Osteoblast (primary cell): ENCODE results near the gene SLC13A3. TPM values are rescaled to one million over a fixed set of nuclear protein-coding genes. Genes with fewer than 3 reads are reported as not detected.

Experiments
- DNase-seq: peaks from one replicate; pipeline ENCODE4 v3.0.0; 2011; ENCODE audit warnings: low spot score, mixed read lengths; ENCODE audit not compliant: insufficient read length; ENCODE audit errors: missing footprints
- H2AFZ ChIP-seq: 2 replicates; pipeline ENCODE4 v1.6.0; 2011; ENCODE audit warnings: mild to moderate bottlenecking, low read length
- H3K27ac ChIP-seq: 2 replicates; pipeline ENCODE4 v1.5.1; 2011; ENCODE audit warnings: mild to moderate bottlenecking, low read depth, low read length, moderate library complexity
- H3K27me3 ChIP-seq: 2 replicates; pipeline ENCODE4 v1.6.0; 2012; ENCODE audit warnings: mild to moderate bottlenecking, control low read depth, inconsistent platforms, low read length, moderate library complexity; ENCODE audit not compliant: insufficient read depth
- H3K36me3 ChIP-seq: 2 replicates; pipeline ENCODE4 v1.5.1; 2011; ENCODE audit warnings: mild to moderate bottlenecking, low read length, control low read depth, moderate library complexity; ENCODE audit not compliant: insufficient read depth
- H3K4me1 ChIP-seq: 2 replicates; pipeline ENCODE4 v1.5.1; 2011; ENCODE audit warnings: mild to moderate bottlenecking, low read length, control low read depth, moderate library complexity; ENCODE audit not compliant: insufficient read depth
- H3K4me2 ChIP-seq: 2 replicates; pipeline ENCODE4 v1.6.0; 2011; ENCODE audit warnings: mild to moderate bottlenecking, low read length; ENCODE audit not compliant: insufficient read depth
- H3K4me3 ChIP-seq: fragments of 200-600 bp; sonication (generic); 3 replicates; pipeline ENCODE4 v1.5.1; 2012; ENCODE audit warnings: mild to moderate bottlenecking, low read length, inconsistent platforms; ENCODE audit not compliant: insufficient read depth
- H3K79me2 ChIP-seq: 2 replicates; pipeline ENCODE4 v1.6.0; 2012; ENCODE audit warnings: mild to moderate bottlenecking, low read length, control low read depth, inconsistent platforms; ENCODE audit not compliant: insufficient read depth
- H3K9me3 ChIP-seq: 2 replicates; pipeline ENCODE4 v1.5.1; 2011; ENCODE audit warnings: low read depth, low read length, control low read depth
- H4K20me1 ChIP-seq: 2 replicates; pipeline ENCODE4 v1.6.0; 2012; ENCODE audit warnings: mild to moderate bottlenecking, low read length, control low read depth; ENCODE audit not compliant: insufficient read depth
- total RNA-seq: library from RNA; depleted of rRNA; stranded (reverse); fragments of >200 nt; gene quantifications from 2 replicates; pipeline ENCODE4 v1.2.3, GENCODE V29; 2012
- TF ChIP-seq, protein P1 (sequence below): IDR thresholded peaks from 2 replicates; pipeline ENCODE4 v1.5.1; 2011; ENCODE audit warnings: mild to moderate bottlenecking, low read depth, low read length, moderate library complexity; ENCODE audit errors: extremely low read depth

Gene SLC13A3
- total RNA-seq, 1 donor = 1.8 TPM

DNA sequence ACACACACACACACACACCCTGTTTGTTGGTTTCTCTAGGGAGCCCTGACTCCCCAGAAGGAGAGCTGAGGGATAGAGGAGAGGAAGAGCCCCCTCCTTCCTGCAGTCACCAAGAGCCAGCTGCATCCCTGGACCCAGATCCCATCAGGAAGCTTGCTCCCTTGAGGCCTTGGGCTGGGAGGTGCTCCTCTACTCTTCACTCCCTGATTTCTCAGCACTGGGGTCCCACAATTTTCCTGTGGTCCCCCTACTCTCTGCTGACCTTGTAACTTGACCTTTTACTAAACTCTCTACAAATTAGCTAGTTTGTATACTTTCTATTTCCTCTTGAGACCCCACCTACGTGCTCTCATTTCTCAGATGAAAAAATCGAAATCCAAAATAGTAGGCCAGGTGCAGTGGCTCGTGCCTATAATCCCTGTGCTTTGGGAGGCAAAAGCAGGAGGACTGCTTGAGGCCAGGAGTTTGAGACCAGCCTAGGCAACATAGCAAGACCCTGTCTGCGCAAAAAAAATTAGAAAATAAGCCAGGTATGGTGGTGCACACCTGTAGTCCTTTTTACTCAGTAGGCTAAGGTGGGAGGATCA is 95.8 kb downstream of the SLC13A3 start:
- TF ChIP-seq, protein P1, sequence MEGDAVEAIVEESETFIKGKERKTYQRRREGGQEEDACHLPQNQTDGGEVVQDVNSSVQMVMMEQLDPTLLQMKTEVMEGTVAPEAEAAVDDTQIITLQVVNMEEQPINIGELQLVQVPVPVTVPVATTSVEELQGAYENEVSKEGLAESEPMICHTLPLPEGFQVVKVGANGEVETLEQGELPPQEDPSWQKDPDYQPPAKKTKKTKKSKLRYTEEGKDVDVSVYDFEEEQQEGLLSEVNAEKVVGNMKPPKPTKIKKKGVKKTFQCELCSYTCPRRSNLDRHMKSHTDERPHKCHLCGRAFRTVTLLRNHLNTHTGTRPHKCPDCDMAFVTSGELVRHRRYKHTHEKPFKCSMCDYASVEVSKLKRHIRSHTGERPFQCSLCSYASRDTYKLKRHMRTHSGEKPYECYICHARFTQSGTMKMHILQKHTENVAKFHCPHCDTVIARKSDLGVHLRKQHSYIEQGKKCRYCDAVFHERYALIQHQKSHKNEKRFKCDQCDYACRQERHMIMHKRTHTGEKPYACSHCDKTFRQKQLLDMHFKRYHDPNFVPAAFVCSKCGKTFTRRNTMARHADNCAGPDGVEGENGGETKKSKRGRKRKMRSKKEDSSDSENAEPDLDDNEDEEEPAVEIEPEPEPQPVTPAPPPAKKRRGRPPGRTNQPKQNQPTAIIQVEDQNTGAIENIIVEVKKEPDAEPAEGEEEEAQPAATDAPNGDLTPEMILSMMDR = no peak
- no peak overlapping the region for H3K4me3 ChIP-seq

DNA sequence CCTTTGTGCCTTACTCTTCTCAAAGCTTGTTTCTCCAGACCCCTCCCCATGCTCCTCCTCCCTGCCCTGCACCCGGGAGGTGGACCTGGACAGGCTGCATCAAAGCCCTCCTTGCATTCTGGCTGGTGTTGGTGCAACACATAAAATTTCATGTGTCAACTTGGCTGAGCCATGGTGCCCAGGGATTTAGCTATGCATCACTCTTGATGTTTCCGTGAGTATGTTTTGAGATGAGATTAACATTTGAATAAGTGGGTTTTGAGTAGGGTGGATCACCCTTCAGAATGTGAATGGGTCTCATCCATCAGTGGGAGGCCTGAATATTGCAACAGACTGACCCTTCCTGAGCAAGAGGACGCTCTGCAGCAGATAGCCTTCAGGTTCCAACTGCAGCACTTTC is 96.4 kb downstream of the SLC13A3 start:
- H3K79me2 ChIP-seq = no peaks in the 10 kb centered on the region

More for the DNA sequence above, 95.8 kb downstream of the SLC13A3 start:
- no peaks in the 10 kb centered on the region for H4K20me1 ChIP-seq
- H3K4me2 ChIP-seq = no peak overlapping the region
- no peaks in the 10 kb centered on the region for H3K36me3 ChIP-seq
- H3K9me3 ChIP-seq = no peaks in the 10 kb centered on the region
- H2AFZ ChIP-seq = no peak overlapping the region
- no peaks in the 10 kb centered on the region for H3K79me2 ChIP-seq
- peaks cover 20% of the 10 kb centered on the region for H3K4me1 ChIP-seq
- no peak overlapping the region for H3K27ac ChIP-seq
- DNase-seq = no peak
- H3K27me3 ChIP-seq = no peaks in the 10 kb centered on the region

DNA sequence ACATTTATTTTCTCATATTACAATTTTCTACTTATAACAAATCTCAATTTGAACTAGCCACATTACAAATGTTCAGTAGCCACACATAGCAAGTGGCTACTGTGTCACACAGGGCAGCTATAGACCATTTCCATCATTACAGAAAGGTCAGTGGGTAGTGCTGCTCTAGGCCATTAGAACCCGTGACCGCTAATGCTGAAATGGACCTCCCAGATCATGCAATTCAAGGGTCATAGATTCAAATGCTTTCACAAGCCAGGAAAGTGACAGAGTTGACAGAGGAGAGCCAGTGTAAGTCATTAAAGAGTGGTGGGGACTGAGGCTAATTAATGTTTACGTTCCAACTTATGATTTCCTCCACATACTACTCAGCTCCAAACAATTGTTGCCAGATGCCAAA is 97.3 kb downstream of the SLC13A3 start:
- Histone ChIP-seq H3K4me2 (no peak overlapping the region), H3K4me1 (peaks cover 19% of the 10 kb centered on the region), H2AFZ (no peak overlapping the region), H3K27me3 (peaks cover 4% of the 10 kb centered on the region), H3K79me2 (no peaks in the 10 kb centered on the region), H3K27ac (no peak overlapping the region), H3K36me3 (no peaks in the 10 kb centered on the region), H3K9me3 (no peaks in the 10 kb centered on the region), H4K20me1 (no peaks in the 10 kb centered on the region), H3K4me3 (no peak overlapping the region)
- TF ChIP-seq, protein P1 = no peak
- no peak for DNase-seq

More for the DNA sequence above, 96.4 kb downstream of the SLC13A3 start:
- H3K4me3 ChIP-seq = no peak overlapping the region
- no peaks in the 10 kb centered on the region for H3K36me3 ChIP-seq
- H3K4me1 ChIP-seq = peaks cover 20% of the 10 kb centered on the region
- no peak for DNase-seq
- no peak overlapping the region for H3K4me2 ChIP-seq
- H3K27me3 ChIP-seq = peaks cover 4% of the 10 kb centered on the region
- TF ChIP-seq, protein P1 = no peak
- no peaks in the 10 kb centered on the region for H3K9me3 ChIP-seq
- H2AFZ ChIP-seq = no peak overlapping the region
- H4K20me1 ChIP-seq = no peaks in the 10 kb centered on the region
- no peak overlapping the region for H3K27ac ChIP-seq

DNA sequence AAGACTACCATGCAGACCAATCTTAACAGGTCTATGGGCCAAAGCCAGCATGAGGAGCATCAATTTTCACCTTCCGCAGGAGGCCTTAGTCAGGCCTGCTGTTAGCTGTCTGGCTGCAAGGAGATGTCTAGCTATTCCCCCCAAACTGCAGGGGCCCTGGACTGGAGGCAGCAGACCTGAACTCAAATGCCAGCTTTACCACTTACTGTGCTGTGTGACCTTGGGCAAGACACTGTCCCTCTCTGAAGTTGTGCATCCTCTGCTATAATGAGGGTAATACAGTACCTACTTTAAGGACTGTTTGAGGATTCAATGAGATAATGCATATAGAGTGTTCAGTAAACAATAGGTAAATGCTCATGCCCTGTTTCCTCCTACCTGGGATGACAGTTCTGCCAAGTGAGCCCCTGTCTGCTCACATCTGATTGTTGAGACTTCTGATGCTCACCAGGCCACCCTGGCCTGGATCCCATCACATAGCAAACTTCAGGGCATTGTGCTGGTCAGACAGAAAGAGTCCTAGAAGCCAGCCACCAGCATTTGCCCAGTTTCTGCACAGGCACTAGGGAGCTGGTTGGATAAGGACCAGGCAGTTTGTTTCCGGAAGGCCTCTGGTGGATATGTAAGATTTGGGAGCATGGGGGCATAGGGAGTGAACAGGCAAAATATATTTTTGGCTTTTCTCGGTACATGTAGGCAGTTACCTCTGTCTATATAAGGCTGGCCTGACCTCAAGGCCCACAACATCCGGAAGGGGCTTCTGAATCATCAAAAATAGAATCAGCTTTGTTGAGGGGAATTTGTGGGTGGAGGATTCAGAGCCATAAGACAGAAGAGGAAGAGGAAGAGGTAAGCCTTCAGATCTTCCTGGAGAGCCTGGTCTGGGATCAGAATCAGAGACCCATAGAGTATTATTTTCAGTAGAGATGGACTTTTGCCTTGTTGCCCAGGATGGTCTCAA is 98.5 kb downstream of the SLC13A3 start:
- no peak for DNase-seq
- H4K20me1 ChIP-seq = no peaks in the 10 kb centered on the region

More for the DNA sequence above, 98.5 kb downstream of the SLC13A3 start:
- H2AFZ ChIP-seq = no peak overlapping the region
- H3K79me2 ChIP-seq = no peaks in the 10 kb centered on the region
- no peak overlapping the region for H3K4me3 ChIP-seq
- H3K36me3 ChIP-seq = no peaks in the 10 kb centered on the region
- H3K27ac ChIP-seq = no peak overlapping the region
- peaks cover 4% of the 10 kb centered on the region for H3K27me3 ChIP-seq
- TF ChIP-seq, protein P1 = no peak
- no peak overlapping the region for H3K4me2 ChIP-seq
- H3K4me1 ChIP-seq = peaks cover 9% of the 10 kb centered on the region
- H3K9me3 ChIP-seq = no peaks in the 10 kb centered on the region
